HEK293 (cell line): Measurements from ENCODE around the gene CCDC30.

Experiments used
- MEIS1 ChIP-seq: sonication (generic); formaldehyde crosslinking; IDR thresholded peaks from 2 replicates; pipeline ENCODE4 v1.8.1; 2022; ENCODE audit warnings: missing genetic modification reagents, mild to moderate bottlenecking, borderline replicate concordance
- MZF1 ChIP-seq: fragments of 450-650 bp; formaldehyde crosslinking; IDR thresholded peaks from 2 replicates; pipeline ENCODE4 v1.5.1; 2017; ENCODE audit warnings: missing biosample characterization, missing genetic modification characterization, borderline replicate concordance
- TCF7L2 ChIP-seq: IDR thresholded peaks from 2 replicates; pipeline ENCODE4 v1.6.1; 2011; ENCODE audit warnings: low read depth, mild to moderate bottlenecking, inconsistent platforms, low read length, moderate library complexity, borderline replicate concordance
- TRIM28 ChIP-seq: IDR thresholded peaks from 2 replicates; pipeline ENCODE4 v1.6.1; 2011; ENCODE audit warnings: low read length, control low read depth, borderline replicate concordance
- ZNF138 ChIP-seq: fragments of 450-650 bp; formaldehyde crosslinking; IDR thresholded peaks from 2 replicates; pipeline ENCODE4 v1.5.1; 2016; ENCODE audit warnings: missing biosample characterization, missing genetic modification characterization, borderline replicate concordance
- ZNF169 ChIP-seq: fragments of 450-650 bp; formaldehyde crosslinking; IDR thresholded peaks from 2 replicates; pipeline ENCODE4 v1.5.1; 2016; ENCODE audit warnings: missing biosample characterization, missing genetic modification characterization
- ZNF248 ChIP-seq: fragments of 450-650 bp; formaldehyde crosslinking; IDR thresholded peaks from 2 replicates; pipeline ENCODE4 v1.5.1; 2017; ENCODE audit warnings: missing biosample characterization, missing genetic modification characterization
- ZNF350 ChIP-seq: fragments of 450-650 bp; formaldehyde crosslinking; IDR thresholded peaks from 2 replicates; pipeline ENCODE4 v1.5.0; 2017; ENCODE audit warnings: missing biosample characterization, mild to moderate bottlenecking, missing genetic modification characterization
- ZNF391 ChIP-seq: fragments of 450-650 bp; formaldehyde crosslinking; IDR thresholded peaks from 2 replicates; pipeline ENCODE4 v1.5.1; 2016; ENCODE audit warnings: low read depth, missing biosample characterization, missing genetic modification characterization, borderline replicate concordance
- ZNF423 ChIP-seq: fragments of 450-650 bp; formaldehyde crosslinking; IDR thresholded peaks from 2 replicates; pipeline ENCODE4 v1.5.1; 2016; ENCODE audit warnings: missing biosample characterization, missing genetic modification characterization
- ZNF521 ChIP-seq: fragments of 450-650 bp; formaldehyde crosslinking; IDR thresholded peaks from 2 replicates; pipeline ENCODE4 v1.5.1; 2017; ENCODE audit warnings: missing biosample characterization, mild to moderate bottlenecking, missing genetic modification characterization
- ZNF548 ChIP-seq: fragments of 450-650 bp; formaldehyde crosslinking; IDR thresholded peaks from 2 replicates; pipeline ENCODE4 v1.5.1; 2016; ENCODE audit warnings: missing biosample characterization, missing genetic modification characterization
- ZNF555 ChIP-seq: fragments of 450-650 bp; formaldehyde crosslinking; conservative IDR thresholded peaks from 2 replicates; pipeline ENCODE4 v1.5.1; 2017; ENCODE audit warnings: missing biosample characterization, mild to moderate bottlenecking, missing genetic modification characterization, inconsistent platforms
- ZNF571 ChIP-seq: fragments of 450-650 bp; formaldehyde crosslinking; IDR thresholded peaks from 2 replicates; pipeline ENCODE4 v1.5.0; 2017; ENCODE audit warnings: missing biosample characterization, missing genetic modification characterization
- ZNF610 ChIP-seq: fragments of 450-650 bp; formaldehyde crosslinking; IDR thresholded peaks from 2 replicates; pipeline ENCODE4 v1.5.1; 2016; ENCODE audit warnings: missing biosample characterization, missing genetic modification characterization, borderline replicate concordance
- ZNF664 ChIP-seq: fragments of 450-650 bp; formaldehyde crosslinking; IDR thresholded peaks from 2 replicates; pipeline ENCODE4 v1.5.1; 2016; ENCODE audit warnings: missing biosample characterization, missing genetic modification characterization
- ZNF677 ChIP-seq: fragments of 450-650 bp; IDR thresholded peaks from 2 replicates; pipeline ENCODE4 v1.5.0; 2018; ENCODE audit warnings: missing biosample characterization, mild to moderate bottlenecking, missing genetic modification characterization, moderate library complexity
- TF ChIP-seq, protein P1 (sequence below): fragments of 450-650 bp; formaldehyde crosslinking; IDR thresholded peaks from 2 replicates; pipeline ENCODE4 v1.5.1; 2016; ENCODE audit warnings: missing biosample characterization, missing genetic modification characterization
- TF ChIP-seq, protein P2 (sequence below): fragments of 450-650 bp; IDR thresholded peaks from 2 replicates; pipeline ENCODE4 v1.5.1; 2018; ENCODE audit warnings: missing biosample characterization, mild to moderate bottlenecking, missing genetic modification characterization
- TF ChIP-seq, protein P3 (sequence below): fragments of 450-650 bp; formaldehyde crosslinking; IDR thresholded peaks from 2 replicates; pipeline ENCODE4 v1.5.1; 2016; ENCODE audit warnings: missing biosample characterization, missing genetic modification characterization
- TF ChIP-seq, protein P4 (sequence below): fragments of 450-650 bp; formaldehyde crosslinking; IDR thresholded peaks from 2 replicates; pipeline ENCODE4 v1.5.1; 2016; ENCODE audit warnings: missing biosample characterization, missing genetic modification characterization
- TF ChIP-seq, protein P5 (sequence below): fragments of 450-650 bp; formaldehyde crosslinking; IDR thresholded peaks from 2 replicates; pipeline ENCODE4 v1.5.1; 2016; ENCODE audit warnings: missing biosample characterization, missing genetic modification characterization, low read depth
- TF ChIP-seq, protein P6 (sequence below): fragments of 450-650 bp; formaldehyde crosslinking; IDR thresholded peaks from 2 replicates; pipeline ENCODE4 v1.5.1; 2016; ENCODE audit warnings: missing biosample characterization, missing genetic modification characterization

The CCDC30 gene

DNA sequence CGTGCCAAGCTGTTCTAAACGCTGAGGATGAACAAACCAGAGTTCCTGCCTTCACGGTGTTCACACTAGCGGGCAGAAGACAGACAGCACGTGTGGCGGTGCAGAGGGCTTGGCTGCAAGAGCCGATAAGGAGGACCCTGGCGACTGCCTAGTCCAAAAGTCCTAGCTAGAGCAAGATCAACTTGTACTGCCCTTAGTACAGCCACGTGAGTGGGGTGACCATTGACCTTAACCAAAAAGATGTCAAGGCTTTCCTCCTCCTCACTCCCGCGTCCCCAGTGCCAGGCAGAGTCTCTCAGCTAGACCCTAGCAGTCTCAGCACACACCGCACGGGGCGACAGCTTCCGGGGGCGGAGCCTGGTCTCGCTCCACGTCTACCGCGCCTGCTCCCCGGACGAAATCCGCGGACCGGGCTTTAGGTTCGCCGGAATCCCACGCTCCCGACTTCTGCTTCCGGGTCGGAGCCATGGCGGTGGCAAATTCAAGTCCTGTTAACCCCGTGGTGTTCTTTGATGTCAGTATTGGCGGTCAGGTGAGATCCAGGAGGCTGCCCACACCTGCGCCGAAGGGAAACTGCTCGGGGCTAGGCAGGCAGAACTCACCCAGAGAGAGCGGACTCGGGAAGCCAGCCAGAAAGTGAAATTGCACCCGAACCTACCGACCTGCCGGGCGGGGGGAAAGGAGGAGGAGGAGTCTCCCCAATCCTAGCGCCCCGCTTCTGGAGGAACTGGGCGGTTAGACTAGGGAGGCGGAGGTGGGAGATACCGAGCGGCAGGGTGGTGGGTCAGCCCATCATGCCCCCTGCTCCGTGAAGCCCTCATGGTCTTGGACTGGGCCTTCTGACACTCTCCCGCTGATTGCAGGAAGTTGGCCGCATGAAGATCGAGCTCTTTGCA, 195.1 kb downstream of the CCDC30 start, which contains the start of gene PPIH (continued):
- TF ChIP-seq, protein P1, sequence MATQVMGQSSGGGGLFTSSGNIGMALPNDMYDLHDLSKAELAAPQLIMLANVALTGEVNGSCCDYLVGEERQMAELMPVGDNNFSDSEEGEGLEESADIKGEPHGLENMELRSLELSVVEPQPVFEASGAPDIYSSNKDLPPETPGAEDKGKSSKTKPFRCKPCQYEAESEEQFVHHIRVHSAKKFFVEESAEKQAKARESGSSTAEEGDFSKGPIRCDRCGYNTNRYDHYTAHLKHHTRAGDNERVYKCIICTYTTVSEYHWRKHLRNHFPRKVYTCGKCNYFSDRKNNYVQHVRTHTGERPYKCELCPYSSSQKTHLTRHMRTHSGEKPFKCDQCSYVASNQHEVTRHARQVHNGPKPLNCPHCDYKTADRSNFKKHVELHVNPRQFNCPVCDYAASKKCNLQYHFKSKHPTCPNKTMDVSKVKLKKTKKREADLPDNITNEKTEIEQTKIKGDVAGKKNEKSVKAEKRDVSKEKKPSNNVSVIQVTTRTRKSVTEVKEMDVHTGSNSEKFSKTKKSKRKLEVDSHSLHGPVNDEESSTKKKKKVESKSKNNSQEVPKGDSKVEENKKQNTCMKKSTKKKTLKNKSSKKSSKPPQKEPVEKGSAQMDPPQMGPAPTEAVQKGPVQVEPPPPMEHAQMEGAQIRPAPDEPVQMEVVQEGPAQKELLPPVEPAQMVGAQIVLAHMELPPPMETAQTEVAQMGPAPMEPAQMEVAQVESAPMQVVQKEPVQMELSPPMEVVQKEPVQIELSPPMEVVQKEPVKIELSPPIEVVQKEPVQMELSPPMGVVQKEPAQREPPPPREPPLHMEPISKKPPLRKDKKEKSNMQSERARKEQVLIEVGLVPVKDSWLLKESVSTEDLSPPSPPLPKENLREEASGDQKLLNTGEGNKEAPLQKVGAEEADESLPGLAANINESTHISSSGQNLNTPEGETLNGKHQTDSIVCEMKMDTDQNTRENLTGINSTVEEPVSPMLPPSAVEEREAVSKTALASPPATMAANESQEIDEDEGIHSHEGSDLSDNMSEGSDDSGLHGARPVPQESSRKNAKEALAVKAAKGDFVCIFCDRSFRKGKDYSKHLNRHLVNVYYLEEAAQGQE (tag by site-specific recombination), result no peak
- peak; percentile 38 for TF ChIP-seq TRIM28
- TF ChIP-seq, protein P2, sequence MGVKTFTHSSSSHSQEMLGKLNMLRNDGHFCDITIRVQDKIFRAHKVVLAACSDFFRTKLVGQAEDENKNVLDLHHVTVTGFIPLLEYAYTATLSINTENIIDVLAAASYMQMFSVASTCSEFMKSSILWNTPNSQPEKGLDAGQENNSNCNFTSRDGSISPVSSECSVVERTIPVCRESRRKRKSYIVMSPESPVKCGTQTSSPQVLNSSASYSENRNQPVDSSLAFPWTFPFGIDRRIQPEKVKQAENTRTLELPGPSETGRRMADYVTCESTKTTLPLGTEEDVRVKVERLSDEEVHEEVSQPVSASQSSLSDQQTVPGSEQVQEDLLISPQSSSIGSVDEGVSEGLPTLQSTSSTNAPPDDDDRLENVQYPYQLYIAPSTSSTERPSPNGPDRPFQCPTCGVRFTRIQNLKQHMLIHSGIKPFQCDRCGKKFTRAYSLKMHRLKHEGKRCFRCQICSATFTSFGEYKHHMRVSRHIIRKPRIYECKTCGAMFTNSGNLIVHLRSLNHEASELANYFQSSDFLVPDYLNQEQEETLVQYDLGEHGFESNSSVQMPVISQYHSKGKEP, result no peak
- no peak for TF ChIP-seq ZNF664 (tag by site-specific recombination)
- TF ChIP-seq MEIS1 (CRISPR knock-in tag), result no peak
- no peak for TF ChIP-seq ZNF248 (tag by site-specific recombination)
- TF ChIP-seq ZNF555 (tag by site-specific recombination), result no peak
- TF ChIP-seq ZNF169, result no peak
- peak; percentile 61; the same call in 1 of the 2 replicates for TF ChIP-seq ZNF391 (tag by site-specific recombination)
- no peak for TF ChIP-seq ZNF677 (tag by site-specific recombination)
- TF ChIP-seq ZNF521 (tag by site-specific recombination), result no peak
- TF ChIP-seq ZNF571 (tag by site-specific recombination), result no peak
- TF ChIP-seq, protein P3, sequence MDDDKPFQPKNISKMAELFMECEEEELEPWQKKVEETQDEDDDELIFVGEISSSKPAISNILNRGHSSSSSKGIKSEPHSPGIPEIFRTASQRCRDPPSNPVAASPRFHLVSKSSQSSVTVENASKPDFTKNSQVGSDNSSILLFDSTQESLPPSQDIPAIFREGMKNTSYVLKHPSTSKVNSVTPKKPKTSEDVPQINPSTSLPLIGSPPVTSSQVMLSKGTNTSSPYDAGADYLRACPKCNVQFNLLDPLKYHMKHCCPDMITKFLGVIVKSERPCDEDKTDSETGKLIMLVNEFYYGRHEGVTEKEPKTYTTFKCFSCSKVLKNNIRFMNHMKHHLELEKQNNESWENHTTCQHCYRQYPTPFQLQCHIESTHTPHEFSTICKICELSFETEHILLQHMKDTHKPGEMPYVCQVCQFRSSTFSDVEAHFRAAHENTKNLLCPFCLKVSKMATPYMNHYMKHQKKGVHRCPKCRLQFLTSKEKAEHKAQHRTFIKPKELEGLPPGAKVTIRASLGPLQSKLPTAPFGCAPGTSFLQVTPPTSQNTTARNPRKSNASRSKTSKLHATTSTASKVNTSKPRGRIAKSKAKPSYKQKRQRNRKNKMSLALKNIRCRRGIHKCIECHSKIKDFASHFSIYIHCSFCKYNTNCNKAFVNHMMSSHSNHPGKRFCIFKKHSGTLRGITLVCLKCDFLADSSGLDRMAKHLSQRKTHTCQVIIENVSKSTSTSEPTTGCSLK (tag by site-specific recombination), result no peak
- no peak for TF ChIP-seq ZNF548 (tag by site-specific recombination)
- TF ChIP-seq, protein P4, sequence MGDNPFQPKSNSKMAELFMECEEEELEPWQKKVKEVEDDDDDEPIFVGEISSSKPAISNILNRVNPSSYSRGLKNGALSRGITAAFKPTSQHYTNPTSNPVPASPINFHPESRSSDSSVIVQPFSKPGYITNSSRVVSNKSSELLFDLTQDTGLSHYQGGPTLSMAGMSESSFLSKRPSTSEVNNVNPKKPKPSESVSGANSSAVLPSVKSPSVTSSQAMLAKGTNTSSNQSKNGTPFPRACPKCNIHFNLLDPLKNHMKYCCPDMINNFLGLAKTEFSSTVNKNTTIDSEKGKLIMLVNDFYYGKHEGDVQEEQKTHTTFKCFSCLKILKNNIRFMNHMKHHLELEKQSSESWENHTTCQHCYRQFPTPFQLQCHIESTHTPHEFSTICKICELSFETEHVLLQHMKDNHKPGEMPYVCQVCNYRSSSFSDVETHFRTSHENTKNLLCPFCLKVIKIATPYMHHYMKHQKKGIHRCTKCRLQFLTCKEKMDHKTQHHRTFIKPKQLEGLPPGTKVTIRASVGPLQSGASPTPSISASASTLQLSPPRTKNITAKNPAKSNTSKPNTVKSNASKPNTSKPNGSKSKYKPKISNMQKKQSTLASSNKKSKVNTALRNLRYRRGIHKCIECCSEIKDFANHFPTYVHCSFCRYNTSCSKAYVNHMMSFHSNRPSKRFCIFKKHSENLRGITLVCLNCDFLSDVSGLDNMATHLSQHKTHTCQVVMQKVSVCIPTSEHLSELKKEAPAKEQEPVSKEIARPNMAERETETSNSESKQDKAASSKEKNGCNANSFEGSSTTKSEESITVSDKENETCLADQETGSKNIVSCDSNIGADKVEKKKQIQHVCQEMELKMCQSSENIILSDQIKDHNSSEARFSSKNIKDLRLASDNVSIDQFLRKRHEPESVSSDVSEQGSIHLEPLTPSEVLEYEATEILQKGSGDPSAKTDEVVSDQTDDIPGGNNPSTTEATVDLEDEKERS (tag by site-specific recombination), result no peak
- no peak for TF ChIP-seq ZNF423 (tag by site-specific recombination)
- peak; percentile 90 for TF ChIP-seq TCF7L2
- TF ChIP-seq, protein P5, sequence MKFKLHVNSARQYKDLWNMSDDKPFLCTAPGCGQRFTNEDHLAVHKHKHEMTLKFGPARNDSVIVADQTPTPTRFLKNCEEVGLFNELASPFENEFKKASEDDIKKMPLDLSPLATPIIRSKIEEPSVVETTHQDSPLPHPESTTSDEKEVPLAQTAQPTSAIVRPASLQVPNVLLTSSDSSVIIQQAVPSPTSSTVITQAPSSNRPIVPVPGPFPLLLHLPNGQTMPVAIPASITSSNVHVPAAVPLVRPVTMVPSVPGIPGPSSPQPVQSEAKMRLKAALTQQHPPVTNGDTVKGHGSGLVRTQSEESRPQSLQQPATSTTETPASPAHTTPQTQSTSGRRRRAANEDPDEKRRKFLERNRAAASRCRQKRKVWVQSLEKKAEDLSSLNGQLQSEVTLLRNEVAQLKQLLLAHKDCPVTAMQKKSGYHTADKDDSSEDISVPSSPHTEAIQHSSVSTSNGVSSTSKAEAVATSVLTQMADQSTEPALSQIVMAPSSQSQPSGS (tag by site-specific recombination), result no peak
- TF ChIP-seq ZNF350 (tag by site-specific recombination), result no peak
- TF ChIP-seq ZNF138 (tag by site-specific recombination), result no peak
- TF ChIP-seq, protein P6, sequence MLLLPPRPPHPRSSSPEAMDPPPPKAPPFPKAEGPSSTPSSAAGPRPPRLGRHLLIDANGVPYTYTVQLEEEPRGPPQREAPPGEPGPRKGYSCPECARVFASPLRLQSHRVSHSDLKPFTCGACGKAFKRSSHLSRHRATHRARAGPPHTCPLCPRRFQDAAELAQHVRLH (tag by site-specific recombination), result peak; percentile 65; the same call in 1 of the 2 replicates
- no peak for TF ChIP-seq ZNF610 (tag by site-specific recombination)
- TF ChIP-seq MZF1 (tag by site-specific recombination), result no peak
